HCT116 (cell line): ENCODE measurements around the gene HORMAD2. TPM values are rescaled to one million over a fixed set of nuclear protein-coding genes. Genes with fewer than 3 reads are reported as not detected.

Experiments used
- ATAC-seq: fragments of 200-7000 bp; cut with Tn5 transposase; 2 replicates; pipeline ENCODE4 v1.9.1; 2020; ENCODE audit warnings: mild to moderate bottlenecking, moderate library complexity
- BruUV-seq: library from RNA; stranded (reverse); fragments of 400-500 nt; replicated peaks from 2 replicates; lab custom pipeline; 2021; lab: Mats Ljungman, UMichigan
- CTCF ChIA-PET: fragments of 300-600 bp; sonication (Branson Sonifier 250); formaldehyde crosslinking; loops from one replicate; lab custom pipeline; 2021; ENCODE audit warnings: antibody characterized with exemption; lab: Charles Lee
- POLR2A ChIA-PET: fragments of 300-600, 350-600 bp; sonication (Branson Sonifier 250); formaldehyde crosslinking; loops from one replicate; lab custom pipeline; 2021; ENCODE audit warnings: antibody characterized with exemption; lab: Charles Lee
- RAD21 ChIA-PET, 2 experiments: fragments of 300-600 bp; sonication (Branson Sonifier 250); formaldehyde crosslinking; loops; one replicate each; lab custom pipeline; 2023; ENCODE audit warnings: low total read pairs in 2 of 2; ENCODE audit not compliant: uncharacterized antibody in 2 of 2, unreplicated experiment in 2 of 2, low non-redundant PET in 1 of 2; lab: Charles Lee
- DNase-seq: peaks from one replicate; pipeline ENCODE4 v3.0.0-alpha.2; 2010; ENCODE audit warnings: low read depth, low spot score
- H2AFZ ChIP-seq: fragments of 200-600 bp; shearing (Covaris generic), sonication (generic); 2 replicates; pipeline ENCODE4 v1.6.1; 2017; ENCODE audit warnings: low read depth, mixed run types, mixed read lengths, antibody characterized with exemption, low read length; ENCODE audit not compliant: poor library complexity, severe bottlenecking
- H3K27ac ChIP-seq: 2 replicates; pipeline ENCODE4 v1.5.1; 2012; ENCODE audit warnings: low read depth, low read length
- H3K27me3 ChIP-seq: fragments of 200-600 bp; sonication (generic); 2 replicates; pipeline ENCODE4 v1.6.1; 2016; ENCODE audit warnings: mixed run types, low read length, mixed read lengths; ENCODE audit not compliant: insufficient read depth
- H3K36me3 ChIP-seq, 2 experiments: fragments of 200-500 bp in 1 of 2; fragments of 200-600 bp in 1 of 2; sonication (Bioruptor generic) in 1 of 2; sonication (generic) in 1 of 2; 2 replicates each; pipeline versions ENCODE4 v1.5.1 to v1.6.1; 2014 to 2016; ENCODE audit warnings: low read length in 2 of 2, inconsistent platforms in 1 of 2, mixed read lengths in 1 of 2, mixed run types in 1 of 2; ENCODE audit not compliant: insufficient read depth in 2 of 2, control insufficient read depth in 1 of 2
- H3K4me1 ChIP-seq, 2 experiments: fragments of 200-600 bp in 1 of 2; sonication (generic) in 1 of 2; 2 replicates each; pipeline versions ENCODE4 v1.5.1 to v1.6.1; 2012 to 2017; ENCODE audit warnings: low read length in 2 of 2, inconsistent platforms in 1 of 2, mild to moderate bottlenecking in 1 of 2, mixed read lengths in 1 of 2, mixed run types in 1 of 2, moderate library complexity in 1 of 2; ENCODE audit not compliant: insufficient read depth in 2 of 2, control insufficient read depth in 1 of 2
- H3K4me2 ChIP-seq: fragments of 200-600 bp; sonication (generic); 2 replicates; pipeline ENCODE4 v1.6.1; 2017; ENCODE audit warnings: mixed run types, low read length, mixed read lengths
- H3K4me3 ChIP-seq, 2 experiments: fragments of 200-600 bp in 1 of 2; sonication (generic) in 1 of 2; replicated peaks in 1 of 2; 2 replicates each; pipeline ENCODE4 v1.5.1; 2011 to 2016; ENCODE audit warnings: low read length in 2 of 2, control low read depth in 1 of 2, low read depth in 1 of 2, mild to moderate bottlenecking in 1 of 2, mixed read lengths in 1 of 2, mixed run types in 1 of 2
- H3K79me2 ChIP-seq: fragments of 200-600 bp; sonication (generic); 2 replicates; pipeline ENCODE4 v1.6.1; 2017; ENCODE audit warnings: mild to moderate bottlenecking, mixed run types, low read length, moderate library complexity, mixed read lengths; ENCODE audit not compliant: insufficient read depth
- H3K9ac ChIP-seq: fragments of 200-600 bp; sonication (generic); 2 replicates; pipeline ENCODE4 v1.6.1; 2016; ENCODE audit warnings: low read length, mixed read lengths
- H3K9me2 ChIP-seq: fragments of 200-600 bp; sonication (generic), shearing (Covaris generic); 2 replicates; pipeline ENCODE4 v1.6.1; 2017; ENCODE audit warnings: mixed run types, mild to moderate bottlenecking, moderate library complexity; ENCODE audit not compliant: insufficient read depth
- H3K9me3 ChIP-seq, 2 experiments: fragments of 200-500 bp in 1 of 2; fragments of 200-600 bp in 1 of 2; sonication (Bioruptor generic) in 1 of 2; sonication (generic) in 1 of 2; 2 replicates each; pipeline ENCODE4 v1.6.1; 2014 to 2017; ENCODE audit warnings: low read length in 2 of 2, mixed read lengths in 2 of 2, inconsistent platforms in 1 of 2, low read depth in 1 of 2, mild to moderate bottlenecking in 1 of 2, mixed run types in 1 of 2, moderate library complexity in 1 of 2; ENCODE audit not compliant: control insufficient read depth in 1 of 2, insufficient read depth in 1 of 2
- H4K20me1 ChIP-seq: fragments of 200-600 bp; sonication (generic), shearing (Covaris generic); 2 replicates; pipeline ENCODE4 v1.6.1; 2017; ENCODE audit warnings: mixed run types, mild to moderate bottlenecking, moderate library complexity; ENCODE audit not compliant: insufficient read depth
- CBX3 ChIP-seq: IDR thresholded peaks from 2 replicates; pipeline ENCODE4 v1.6.1; 2012; ENCODE audit warnings: low read depth
- CEBPB ChIP-seq: IDR thresholded peaks from 2 replicates; pipeline ENCODE4 v1.6.1; 2012; ENCODE audit warnings: low read depth
- EGR1 ChIP-seq: IDR thresholded peaks from 2 replicates; pipeline ENCODE4 v1.6.1; 2012; ENCODE audit warnings: low read depth
- EZH2phosphoT487 ChIP-seq: fragments of 200-600 bp; IDR thresholded peaks from 2 replicates; pipeline ENCODE4 v1.6.1; 2018; ENCODE audit warnings: antibody characterized with exemption, borderline replicate concordance
- FOSL1 ChIP-seq: IDR thresholded peaks from 2 replicates; pipeline ENCODE4 v1.6.1; 2012; ENCODE audit warnings: low read depth
- JUND ChIP-seq: IDR thresholded peaks from 2 replicates; pipeline ENCODE4 v1.6.1; 2012
- POLR2A ChIP-seq: IDR thresholded peaks from 2 replicates; pipeline ENCODE4 v1.7.0; 2011; ENCODE audit warnings: borderline replicate concordance; ENCODE audit not compliant: insufficient read depth, insufficient read length; ENCODE audit errors: extremely low read depth
- SIN3A ChIP-seq: IDR thresholded peaks from 2 replicates; pipeline ENCODE4 v1.6.1; 2012; ENCODE audit warnings: low read depth
- SP1 ChIP-seq: IDR thresholded peaks from 2 replicates; pipeline ENCODE4 v1.6.1; 2012; ENCODE audit warnings: low read depth
- SRF ChIP-seq: IDR thresholded peaks from 2 replicates; pipeline ENCODE4 v1.6.1; 2012; ENCODE audit warnings: low read depth
- TCF7L2 ChIP-seq: IDR thresholded peaks from 2 replicates; pipeline ENCODE4 v1.7.0; 2011; ENCODE audit warnings: borderline replicate concordance, inconsistent platforms; ENCODE audit not compliant: insufficient read depth, insufficient read length; ENCODE audit errors: extremely low read depth
- ZFX ChIP-seq: fragments of 450-650 bp; IDR thresholded peaks from 2 replicates; pipeline ENCODE4 v1.6.1; 2017
- ZNF274 ChIP-seq: fragments of 200-500 bp; sonication (Bioruptor generic); IDR thresholded peaks from 2 replicates; pipeline ENCODE4 v1.6.1; 2014; ENCODE audit warnings: mild to moderate bottlenecking, low read depth, low read length, inconsistent platforms
- intact Hi-C: fragments of 100-400 bp; cut with micrococcal nuclease; formaldehyde crosslinking; loops from 2 replicates; pipeline ENCODE4 v1.10.0; 2022
- total RNA-seq: library from RNA; stranded (reverse); gene quantifications from one replicate; pipeline ENCODE4 v1.2.1, GENCODE V29; 2021; ENCODE audit not compliant: unreplicated experiment
- TF ChIP-seq, protein P1 (sequence below): IDR thresholded peaks from 2 replicates; pipeline ENCODE4 v1.6.1; 2012
- TF ChIP-seq, protein P2 (sequence below): IDR thresholded peaks from 2 replicates; pipeline ENCODE4 v1.6.1; 2012
- TF ChIP-seq, protein P3 (sequence below), 3 experiments: fragments of 200-600 bp in 1 of 3; sonication (generic) in 1 of 3; IDR thresholded peaks in 2 of 3; conservative IDR thresholded peaks in 1 of 3; 2 replicates each; pipeline ENCODE4 v1.5.1; 2012 to 2017; ENCODE audit warnings: low read depth in 2 of 3, low read length in 2 of 3, antibody characterized with exemption in 1 of 3, borderline replicate concordance in 1 of 3, control low read depth in 1 of 3, mild to moderate bottlenecking in 1 of 3, mixed read lengths in 1 of 3, mixed run types in 1 of 3, moderate library complexity in 1 of 3; ENCODE audit not compliant: insufficient read depth in 1 of 3

Gene HORMAD2
- total RNA-seq, 1 experiment from 2014 or later: not detected

DNA sequence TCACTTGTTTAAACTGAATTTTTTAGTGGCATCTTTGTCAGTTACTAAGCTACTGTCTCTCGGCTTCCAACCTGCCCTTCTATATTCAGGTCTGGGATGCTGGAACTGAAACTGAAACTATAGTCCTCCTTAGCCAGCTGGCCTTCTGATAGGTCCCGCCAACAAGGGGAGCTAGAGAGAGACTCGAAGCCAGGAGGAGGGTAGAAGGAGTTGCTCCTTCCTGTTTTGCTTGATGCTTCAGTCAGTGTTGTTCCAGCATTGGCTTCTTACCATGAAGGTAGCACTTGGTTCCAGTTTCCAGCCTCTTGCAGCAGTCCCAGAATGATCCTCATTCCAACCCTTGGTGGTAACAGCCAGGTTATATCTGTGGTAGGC is 32.9 kb upstream of the HORMAD2 start:
- no peaks in the 10 kb centered on the region for H3K79me2 ChIP-seq
- CTCF ChIA-PET: no interaction called here
- no peak for TF ChIP-seq EGR1
- no peak for TF ChIP-seq EZH2phosphoT487
- no peak for TF ChIP-seq CEBPB
- no peak for TF ChIP-seq FOSL1
- TF ChIP-seq, protein P1, sequence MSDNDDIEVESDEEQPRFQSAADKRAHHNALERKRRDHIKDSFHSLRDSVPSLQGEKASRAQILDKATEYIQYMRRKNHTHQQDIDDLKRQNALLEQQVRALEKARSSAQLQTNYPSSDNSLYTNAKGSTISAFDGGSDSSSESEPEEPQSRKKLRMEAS: no peak
- TF ChIP-seq ZNF274: no peak
- TF ChIP-seq SIN3A: no peak
- TF ChIP-seq JUND: no peak
- no peak for TF ChIP-seq ZFX
- no peak for TF ChIP-seq CBX3
- TF ChIP-seq, protein P2, sequence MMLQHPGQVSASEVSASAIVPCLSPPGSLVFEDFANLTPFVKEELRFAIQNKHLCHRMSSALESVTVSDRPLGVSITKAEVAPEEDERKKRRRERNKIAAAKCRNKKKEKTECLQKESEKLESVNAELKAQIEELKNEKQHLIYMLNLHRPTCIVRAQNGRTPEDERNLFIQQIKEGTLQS: no peak
- no peak for TF ChIP-seq TCF7L2
- no peak for TF ChIP-seq SP1
- TF ChIP-seq SRF: no peak
- TF ChIP-seq, protein P3, sequence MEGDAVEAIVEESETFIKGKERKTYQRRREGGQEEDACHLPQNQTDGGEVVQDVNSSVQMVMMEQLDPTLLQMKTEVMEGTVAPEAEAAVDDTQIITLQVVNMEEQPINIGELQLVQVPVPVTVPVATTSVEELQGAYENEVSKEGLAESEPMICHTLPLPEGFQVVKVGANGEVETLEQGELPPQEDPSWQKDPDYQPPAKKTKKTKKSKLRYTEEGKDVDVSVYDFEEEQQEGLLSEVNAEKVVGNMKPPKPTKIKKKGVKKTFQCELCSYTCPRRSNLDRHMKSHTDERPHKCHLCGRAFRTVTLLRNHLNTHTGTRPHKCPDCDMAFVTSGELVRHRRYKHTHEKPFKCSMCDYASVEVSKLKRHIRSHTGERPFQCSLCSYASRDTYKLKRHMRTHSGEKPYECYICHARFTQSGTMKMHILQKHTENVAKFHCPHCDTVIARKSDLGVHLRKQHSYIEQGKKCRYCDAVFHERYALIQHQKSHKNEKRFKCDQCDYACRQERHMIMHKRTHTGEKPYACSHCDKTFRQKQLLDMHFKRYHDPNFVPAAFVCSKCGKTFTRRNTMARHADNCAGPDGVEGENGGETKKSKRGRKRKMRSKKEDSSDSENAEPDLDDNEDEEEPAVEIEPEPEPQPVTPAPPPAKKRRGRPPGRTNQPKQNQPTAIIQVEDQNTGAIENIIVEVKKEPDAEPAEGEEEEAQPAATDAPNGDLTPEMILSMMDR (IDR thresholded peaks at IDR 0.05 in 2 of 3, conservative IDR thresholded peaks at IDR 0.05 in 1 of 3; ENCODE audit: borderline replicate concordance in 1 of 3, insufficient read depth in 1 of 3, low read depth in 2 of 3, low read length in 2 of 3): no peak
- no peak for TF ChIP-seq POLR2A
- H3K9me2 ChIP-seq: no peaks in the 10 kb centered on the region
- H3K4me1 ChIP-seq: peaks cover 21 to 27% of the 10 kb centered on the region in 2 experiments
- H3K36me3 ChIP-seq: no peaks in the 10 kb centered on the region
- no peaks in the 10 kb centered on the region for H3K9me3 ChIP-seq
- RAD21 ChIA-PET: no interaction called here
- no peaks in the 10 kb centered on the region for H3K27me3 ChIP-seq
- no peaks in the 10 kb centered on the region for H4K20me1 ChIP-seq
- no peak overlapping the region for H3K4me2 ChIP-seq
- no peak for DNase-seq
- ATAC-seq: no peak
- no peak overlapping the region for H3K9ac ChIP-seq
- intact Hi-C loops: no loop called here
- no peak overlapping the region for H2AFZ ChIP-seq
- H3K4me3 ChIP-seq: no peak overlapping the region
- H3K27ac ChIP-seq: no peak overlapping the region
- no TSS peak for BruUV-seq
- POLR2A ChIA-PET: no interaction called here
